Brain microvascular endothelial cell (primary cell): Measurements from ENCODE around the gene CALR.
"Not testable (repeated sequence)": the region's sequence is repeated elsewhere in the genome, so short reads cannot be mapped to it uniquely, and the experiment has no call there.

ENCODE experiments used
- DNase-seq: peaks from one replicate; pipeline ENCODE4 v3.0.0-alpha.2; 2020
- H3K27ac ChIP-seq: fragments of 250-450 bp; sonication (Bioruptor Pico); 2 replicates; pipeline ENCODE4 v1.5.1; 2020; ENCODE audit warnings: mild to moderate bottlenecking, moderate library complexity
- H3K27me3 ChIP-seq: fragments of 250-450 bp; sonication (Bioruptor Pico); replicated peaks from 2 replicates; pipeline ENCODE4 v1.5.1; 2020; ENCODE audit warnings: mild to moderate bottlenecking
- H3K36me3 ChIP-seq: fragments of 250-450 bp; sonication (Bioruptor Pico); replicated peaks from 2 replicates; pipeline ENCODE4 v1.5.1; 2020; ENCODE audit warnings: mild to moderate bottlenecking
- H3K4me3 ChIP-seq: 2 replicates; pipeline ENCODE4 v1.5.1; 2011; ENCODE audit warnings: low read depth, mild to moderate bottlenecking, control low read depth, low read length, moderate library complexity
- in situ Hi-C: cut with HindIII; loops from 2 replicates; pipeline ENCODE4 v1.10.0; 2017; ENCODE audit warnings: low sequenced_read_pairs, low pct_ligation_motif_present
- TF ChIP-seq, protein P1 (sequence below): IDR thresholded peaks from 2 replicates; pipeline ENCODE4 v1.5.1; 2011; ENCODE audit warnings: low read depth, mild to moderate bottlenecking, moderate library complexity, low read length, control low read depth, inconsistent platforms; ENCODE audit errors: missing control alignments

CALR gene

DNA sequence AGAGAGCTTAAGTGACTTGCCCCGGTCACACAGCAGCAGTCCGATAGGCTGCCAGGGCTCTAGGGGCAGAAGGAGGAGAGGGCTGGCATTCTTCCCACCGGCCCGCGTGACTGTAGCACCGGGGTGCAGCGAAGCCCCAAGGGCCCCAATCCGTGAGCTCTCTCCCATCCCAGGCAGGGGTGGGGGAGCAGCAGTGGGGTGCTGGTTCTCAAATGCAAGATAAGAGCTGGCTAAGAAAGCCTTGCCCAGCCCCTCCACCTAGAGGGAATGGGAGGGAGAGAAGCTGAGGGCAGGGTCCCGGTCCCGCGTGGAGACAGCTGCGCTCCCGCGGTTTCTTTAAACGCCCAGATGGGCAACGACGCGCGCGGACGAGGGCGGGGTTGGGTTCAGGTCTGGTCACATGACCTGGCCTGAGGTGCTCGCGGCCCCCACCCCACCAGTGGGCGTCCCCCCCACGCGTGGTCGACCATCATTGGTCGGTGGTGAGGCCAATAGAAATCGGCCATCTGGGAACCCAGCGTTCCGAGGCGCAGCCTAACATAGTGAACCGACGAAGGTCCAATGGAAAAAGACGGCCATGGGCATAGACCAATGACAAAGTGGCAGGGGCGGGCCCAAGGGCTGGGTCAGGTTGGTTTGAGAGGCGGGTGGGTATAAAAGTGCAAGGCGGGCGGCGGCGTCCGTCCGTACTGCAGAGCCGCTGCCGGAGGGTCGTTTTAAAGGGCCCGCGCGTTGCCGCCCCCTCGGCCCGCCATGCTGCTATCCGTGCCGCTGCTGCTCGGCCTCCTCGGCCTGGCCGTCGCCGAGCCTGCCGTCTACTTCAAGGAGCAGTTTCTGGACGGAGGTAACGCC lies at the start of gene CALR:
TSS of gene CALR (plus strand) at position 683 of the 852 bp plus-strand sequence. CDS start at position 754, 71 bp downstream.
- H3K36me3 ChIP-seq: peaks cover 30% of the 10 kb centered on the region
- H3K27ac ChIP-seq: peak within 1 kb of the TSS; percentile 89
- in situ Hi-C loops: no loop called here
- DNase-seq: peak; percentile 100
- no peaks in the 10 kb centered on the region for H3K27me3 ChIP-seq
- TF ChIP-seq, protein P1, sequence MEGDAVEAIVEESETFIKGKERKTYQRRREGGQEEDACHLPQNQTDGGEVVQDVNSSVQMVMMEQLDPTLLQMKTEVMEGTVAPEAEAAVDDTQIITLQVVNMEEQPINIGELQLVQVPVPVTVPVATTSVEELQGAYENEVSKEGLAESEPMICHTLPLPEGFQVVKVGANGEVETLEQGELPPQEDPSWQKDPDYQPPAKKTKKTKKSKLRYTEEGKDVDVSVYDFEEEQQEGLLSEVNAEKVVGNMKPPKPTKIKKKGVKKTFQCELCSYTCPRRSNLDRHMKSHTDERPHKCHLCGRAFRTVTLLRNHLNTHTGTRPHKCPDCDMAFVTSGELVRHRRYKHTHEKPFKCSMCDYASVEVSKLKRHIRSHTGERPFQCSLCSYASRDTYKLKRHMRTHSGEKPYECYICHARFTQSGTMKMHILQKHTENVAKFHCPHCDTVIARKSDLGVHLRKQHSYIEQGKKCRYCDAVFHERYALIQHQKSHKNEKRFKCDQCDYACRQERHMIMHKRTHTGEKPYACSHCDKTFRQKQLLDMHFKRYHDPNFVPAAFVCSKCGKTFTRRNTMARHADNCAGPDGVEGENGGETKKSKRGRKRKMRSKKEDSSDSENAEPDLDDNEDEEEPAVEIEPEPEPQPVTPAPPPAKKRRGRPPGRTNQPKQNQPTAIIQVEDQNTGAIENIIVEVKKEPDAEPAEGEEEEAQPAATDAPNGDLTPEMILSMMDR: no peak
- peak within 1 kb of the TSS; percentile 99 for H3K4me3 ChIP-seq

- H3K27ac ChIP-seq: not testable (repeated sequence)
- peak overlapping the region; percentile 32 for H3K4me3 ChIP-seq
Observed at GRCh38 chr19:12890299-12890786, 48.1 kb upstream of the CALR start.

DNA sequence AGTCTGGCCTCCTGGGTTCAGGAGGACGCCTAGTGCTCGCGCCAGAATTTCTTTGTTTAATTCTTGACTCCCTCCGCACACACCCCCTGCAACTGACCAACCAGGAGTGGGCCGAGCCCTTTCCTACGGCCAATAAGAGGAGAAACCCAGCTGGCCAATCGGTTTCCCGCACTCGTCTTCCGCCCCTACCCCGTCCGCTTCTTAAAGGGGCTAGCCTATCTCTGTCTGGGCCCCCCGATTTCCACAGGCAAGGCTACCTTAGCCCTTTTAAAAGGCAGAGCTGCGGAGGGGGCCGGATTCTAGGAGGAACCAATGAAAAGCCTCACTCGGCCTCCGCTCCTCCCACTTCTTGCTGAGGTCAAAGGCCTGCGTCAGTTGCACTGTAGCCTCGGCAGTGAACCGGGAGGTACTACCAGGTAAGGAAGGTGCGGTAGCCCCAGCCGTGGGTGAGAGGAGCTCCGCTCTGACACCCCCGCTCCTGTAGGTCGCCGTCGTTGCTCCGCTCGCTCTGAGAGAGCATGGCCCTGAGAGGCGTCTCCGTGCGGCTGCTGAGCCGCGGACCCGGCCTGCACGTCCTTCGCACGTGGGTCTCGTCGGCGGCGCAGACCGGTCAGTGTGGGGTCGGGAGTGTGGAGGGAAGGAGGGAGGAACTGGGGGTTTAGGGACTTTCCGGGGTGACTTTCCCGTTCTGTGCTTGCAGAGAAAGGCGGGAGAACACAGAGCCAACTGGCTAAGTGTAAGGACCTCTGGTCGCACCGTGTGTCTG lies 47.4 kb upstream of the CALR start, which contains the start of gene GCDH:
TSS of gene GCDH (plus strand) at position 374 of the 766 bp plus-strand sequence. CDS start at position 519, 145 bp downstream.
- H3K27ac ChIP-seq: no peak within 1 kb of the TSS
- peak; percentile 99 for DNase-seq
- in situ Hi-C loops: no loop called here

More at GRCh38 chr19:12890299-12890786, 48.1 kb upstream of the CALR start:
- H3K27me3 ChIP-seq, DNase-seq, in situ Hi-C loops, H3K36me3 ChIP-seq: not testable (repeated sequence)

DNA sequence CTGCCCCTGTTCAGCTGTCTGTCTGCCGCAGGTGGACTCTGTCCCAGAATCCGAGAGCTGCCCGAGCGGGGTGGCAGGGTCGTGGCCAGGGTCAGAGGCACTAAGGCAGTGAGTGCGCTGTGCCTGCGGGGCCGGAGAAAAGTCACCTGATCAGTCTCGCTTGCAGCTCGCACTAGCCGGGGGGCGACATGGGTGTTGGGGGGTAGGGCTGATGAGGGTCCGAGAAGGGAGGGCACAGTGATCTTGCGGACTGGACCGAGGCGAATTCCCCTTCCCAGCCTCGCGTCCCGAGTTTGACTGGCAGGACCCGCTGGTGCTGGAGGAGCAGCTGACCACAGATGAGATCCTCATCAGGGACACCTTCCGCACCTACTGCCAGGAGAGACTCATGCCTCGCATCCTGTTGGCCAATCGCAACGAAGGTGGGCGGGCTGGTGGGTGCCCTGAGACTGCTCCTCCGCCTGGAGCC lies 46.8 kb upstream of the CALR start:
- peaks cover 4% of the 10 kb centered on the region for H3K27me3 ChIP-seq
- DNase-seq: no peak
- TF ChIP-seq, protein P1: no peak
- in situ Hi-C loops: no loop called here
- no peaks in the 10 kb centered on the region for H3K36me3 ChIP-seq
- H3K27ac ChIP-seq: no peak overlapping the region
- H3K4me3 ChIP-seq: peak overlapping the region; percentile 89

More for the DNA sequence above, 47.4 kb upstream of the CALR start, which contains the start of gene GCDH:
- peaks cover 4% of the 10 kb centered on the region for H3K27me3 ChIP-seq
- TF ChIP-seq, protein P1: no peak
- no peaks in the 10 kb centered on the region for H3K36me3 ChIP-seq
- peak within 1 kb of the TSS; percentile 89 for H3K4me3 ChIP-seq

DNA sequence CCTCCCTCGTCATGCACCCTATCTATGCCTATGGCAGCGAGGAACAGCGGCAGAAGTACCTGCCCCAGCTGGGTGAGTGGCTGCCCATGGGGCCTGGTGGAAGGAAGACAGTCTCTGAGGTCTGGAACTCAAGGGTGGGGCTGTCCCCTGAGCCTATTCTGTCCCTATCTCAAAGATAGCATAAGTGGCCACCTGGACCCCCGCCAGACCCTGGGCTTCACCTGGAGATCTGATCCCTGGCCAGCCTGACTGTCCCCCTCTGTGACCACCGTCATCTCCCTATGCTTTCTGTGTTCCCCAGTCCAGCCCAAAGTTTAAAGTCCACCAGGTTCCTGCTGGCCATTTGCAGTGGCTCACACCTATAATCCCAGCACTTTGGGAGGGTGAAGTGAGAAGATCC lies 44.8 kb upstream of the CALR start:
- no peak for DNase-seq
- peaks cover 3% of the 10 kb centered on the region for H3K36me3 ChIP-seq
- no peak overlapping the region for H3K27ac ChIP-seq
- no peaks in the 10 kb centered on the region for H3K27me3 ChIP-seq
- TF ChIP-seq, protein P1: no peak
- in situ Hi-C loops: no loop called here
- no peak overlapping the region for H3K4me3 ChIP-seq

GRCh38 chr19:12896460-12896859 lies 41.9 kb upstream of the CALR start:
- DNase-seq: no peak
- no peak overlapping the region for H3K4me3 ChIP-seq
- H3K27me3 ChIP-seq: no peaks in the 10 kb centered on the region
- peaks cover 3% of the 10 kb centered on the region for H3K36me3 ChIP-seq
- TF ChIP-seq, protein P1: no peak
- no peak overlapping the region for H3K27ac ChIP-seq
- in situ Hi-C loops: no loop called here
